ENCODE measurements around the gene GSC2. TPM values are rescaled to one million over a fixed set of nuclear protein-coding genes. Genes with fewer than 3 reads are reported as not detected.

Gene GSC2
- total and polyA plus RNA-seq, 9 of the 15 experiments (the other 6 are each of a cell fraction or from before 2014, with no cell fraction given) = not detected

DNA sequence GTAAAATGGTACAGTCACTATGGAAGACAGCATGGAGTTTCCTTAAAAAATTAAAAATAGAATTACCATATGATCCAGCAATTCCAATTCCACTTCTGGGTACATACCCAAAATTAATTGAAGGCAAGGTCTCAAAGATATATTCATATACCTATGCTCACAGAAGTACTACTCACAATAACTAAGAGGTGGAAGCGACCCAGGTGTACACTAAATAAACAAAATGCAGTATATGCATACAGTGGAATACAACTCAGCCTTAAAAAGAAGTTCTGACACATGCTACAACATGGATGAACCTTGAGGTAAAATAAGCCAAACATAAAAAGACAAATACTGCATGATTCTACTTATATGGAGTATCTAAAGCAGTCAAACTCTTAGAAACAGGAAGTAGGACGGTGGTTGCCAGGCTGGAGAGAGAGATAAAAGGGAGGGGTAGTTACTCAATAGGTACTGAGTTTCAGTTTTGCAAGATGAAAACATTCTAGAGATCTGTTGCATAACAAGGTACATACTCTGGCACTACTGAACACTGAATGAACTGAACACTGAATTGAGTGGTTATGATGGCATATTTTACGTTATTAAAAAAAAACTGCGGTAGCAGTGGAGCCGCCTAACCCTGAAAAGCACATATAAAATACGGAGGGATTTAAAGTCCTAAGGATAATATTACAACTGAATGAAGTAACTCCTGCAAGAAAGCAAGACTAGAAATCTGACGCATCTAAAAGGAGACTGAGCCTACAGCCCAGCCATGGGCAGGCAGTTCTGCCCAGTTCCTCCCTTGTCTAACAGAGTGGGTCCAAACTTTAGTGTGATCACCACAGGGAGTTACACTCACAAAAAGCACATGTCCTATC is 40.7 kb downstream of the GSC2 start (continued):
- TF ChIP-seq SMC3 (conservative IDR thresholded peaks at IDR 0.05; ENCODE audit: insufficient read depth, low read depth, low read length) = no peak
- TF ChIP-seq ZNF75A (CRISPR knock-in tag; IDR thresholded peaks at IDR 0.05) = peak; percentile 56; the same call in 1 of the 2 replicates
- no peak for TF ChIP-seq U2AF2 (optimal IDR thresholded peaks at IDR 0.05; ENCODE audit: low read depth, low read length)
- TF ChIP-seq GATAD2B (IDR thresholded peaks at IDR 0.05; ENCODE audit: borderline replicate concordance) = no peak; the same call in none of the 2 replicates
- TF ChIP-seq CTBP1 (IDR thresholded peaks at IDR 0.05; ENCODE audit: borderline replicate concordance) = peak; percentile 95
- TF ChIP-seq FOXM1 (IDR thresholded peaks at IDR 0.05; ENCODE audit: low read depth) = peak; percentile 89
- no peak for TF ChIP-seq FOXM1 (CRISPR knock-in tag; IDR thresholded peaks at IDR 0.05; ENCODE audit: low read depth)
- TF ChIP-seq ZNF766 (CRISPR knock-in tag; conservative IDR thresholded peaks at IDR 0.05) = peak; percentile 85
- TF ChIP-seq ARID2 (IDR thresholded peaks at IDR 0.05) = no peak
- no peak for TF ChIP-seq TEAD1 (CRISPR knock-in tag; IDR thresholded peaks at IDR 0.05)
- TF ChIP-seq ZNF77 (CRISPR knock-in tag; IDR thresholded peaks at IDR 0.05) = no peak
- TF ChIP-seq ZNF431 (CRISPR knock-in tag; IDR thresholded peaks at IDR 0.05) = no peak
- peak in 1 of 2 experiments; percentile 85; a peak in 2 of 3 replicates for TF ChIP-seq CBX3 (IDR thresholded peaks at IDR 0.05; ENCODE audit: borderline replicate concordance in 1 of 2, low read length in 2 of 2)
- TF ChIP-seq POLR3A (IDR thresholded peaks at IDR 0.05; ENCODE audit: borderline replicate concordance, extremely low read depth, insufficient read depth, insufficient read length) = peak; percentile 24
- peak; percentile 75 for TF ChIP-seq SMAD4 (CRISPR knock-in tag; conservative IDR thresholded peaks at IDR 0.05)
- TF ChIP-seq MAFG (tag; conservative IDR thresholded peaks at IDR 0.05) = 0 out of 2 replicates have a peak, but pooled peaks have one; percentile 3
- TF ChIP-seq ZNF436 (CRISPR knock-in tag; IDR thresholded peaks at IDR 0.05) = no peak
- TF ChIP-seq NFIC (IDR thresholded peaks at IDR 0.05) = peak; percentile 72
- TF ChIP-seq CBX2 (IDR thresholded peaks at IDR 0.05; ENCODE audit: insufficient read depth, low read length, poor library complexity, severe bottlenecking) = no peak
- TF ChIP-seq SMAD2 (IDR thresholded peaks at IDR 0.05; ENCODE audit: low read depth, low read length) = no peak
- peak; percentile 80 for TF ChIP-seq CXXC5 (CRISPR knock-in tag; IDR thresholded peaks at IDR 0.05)
- TF ChIP-seq DDX20 (tag; IDR thresholded peaks at IDR 0.05; ENCODE audit: low read depth) = peak; percentile 69
- peak; percentile 78 for TF ChIP-seq RBBP5 (IDR thresholded peaks at IDR 0.05; ENCODE audit: borderline replicate concordance, insufficient read depth, low read length, poor library complexity, severe bottlenecking)
- TF ChIP-seq, protein P1, sequence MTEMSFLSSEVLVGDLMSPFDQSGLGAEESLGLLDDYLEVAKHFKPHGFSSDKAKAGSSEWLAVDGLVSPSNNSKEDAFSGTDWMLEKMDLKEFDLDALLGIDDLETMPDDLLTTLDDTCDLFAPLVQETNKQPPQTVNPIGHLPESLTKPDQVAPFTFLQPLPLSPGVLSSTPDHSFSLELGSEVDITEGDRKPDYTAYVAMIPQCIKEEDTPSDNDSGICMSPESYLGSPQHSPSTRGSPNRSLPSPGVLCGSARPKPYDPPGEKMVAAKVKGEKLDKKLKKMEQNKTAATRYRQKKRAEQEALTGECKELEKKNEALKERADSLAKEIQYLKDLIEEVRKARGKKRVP (CRISPR knock-in tag; IDR thresholded peaks at IDR 0.05) = 0 out of 2 replicates have a peak, but pooled peaks have one; percentile 15
- TF ChIP-seq ZBTB12 (CRISPR knock-in tag; IDR thresholded peaks at IDR 0.05) = peak; percentile 45; the same call in 1 of the 2 replicates
- TF ChIP-seq BACH1 (tag; IDR thresholded peaks at IDR 0.05) = peak; percentile 71; the same call in 1 of the 2 replicates
- TF ChIP-seq SREBF1 (IDR thresholded peaks at IDR 0.05; ENCODE audit: borderline replicate concordance, low read depth, low read length) = no peak
- peak; percentile 39; the same call in 1 of the 2 replicates for TF ChIP-seq MAFK (IDR thresholded peaks at IDR 0.05; ENCODE audit: low read length)

Data from K562 (cell line).